ENCODE data around the gene OBSL1. TPM values are rescaled to one million over a fixed set of nuclear protein-coding genes. Genes with fewer than 3 reads are reported as not detected.

OBSL1 gene
- total RNA-seq, 4 donors from 2014 or later, result 33.2 to 75.7 (median 43.7) TPM

- Histone ChIP-seq H3K27me3 (no peaks in the 10 kb centered on the region), H3K4me3 (no peak overlapping the region), H3K4me1 (no peaks in the 10 kb centered on the region), H3K27ac (no peak overlapping the region), H3K9me3 (no peaks in the 10 kb centered on the region), H3K36me3 (peaks cover 69% of the 10 kb centered on the region)
- TF ChIP-seq EP300 (IDR thresholded peaks at IDR 0.05) (no peak), POLR2AphosphoS5 (IDR thresholded peaks at IDR 0.05) (no peak), POLR2A (IDR thresholded peaks at IDR 0.05) (no peak)
- TF ChIP-seq, protein P1, sequence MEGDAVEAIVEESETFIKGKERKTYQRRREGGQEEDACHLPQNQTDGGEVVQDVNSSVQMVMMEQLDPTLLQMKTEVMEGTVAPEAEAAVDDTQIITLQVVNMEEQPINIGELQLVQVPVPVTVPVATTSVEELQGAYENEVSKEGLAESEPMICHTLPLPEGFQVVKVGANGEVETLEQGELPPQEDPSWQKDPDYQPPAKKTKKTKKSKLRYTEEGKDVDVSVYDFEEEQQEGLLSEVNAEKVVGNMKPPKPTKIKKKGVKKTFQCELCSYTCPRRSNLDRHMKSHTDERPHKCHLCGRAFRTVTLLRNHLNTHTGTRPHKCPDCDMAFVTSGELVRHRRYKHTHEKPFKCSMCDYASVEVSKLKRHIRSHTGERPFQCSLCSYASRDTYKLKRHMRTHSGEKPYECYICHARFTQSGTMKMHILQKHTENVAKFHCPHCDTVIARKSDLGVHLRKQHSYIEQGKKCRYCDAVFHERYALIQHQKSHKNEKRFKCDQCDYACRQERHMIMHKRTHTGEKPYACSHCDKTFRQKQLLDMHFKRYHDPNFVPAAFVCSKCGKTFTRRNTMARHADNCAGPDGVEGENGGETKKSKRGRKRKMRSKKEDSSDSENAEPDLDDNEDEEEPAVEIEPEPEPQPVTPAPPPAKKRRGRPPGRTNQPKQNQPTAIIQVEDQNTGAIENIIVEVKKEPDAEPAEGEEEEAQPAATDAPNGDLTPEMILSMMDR (IDR thresholded peaks at IDR 0.05), result no peak
- 55% methylated on average over 5 of the region's 12 CpGs for WGBS
- DNase-seq (ENCODE audit: low spot score in 2 of 2), result no peak
Measured at GRCh38 chr2:219611866-219612576, 40.7 kb upstream of the OBSL1 start.

GRCh38 chr2:219611306-219611705 is 40.0 kb upstream of the OBSL1 start:
- Histone ChIP-seq H3K4me3 (no peak overlapping the region), H3K36me3 (peaks cover 76% of the 10 kb centered on the region), H3K9me3 (no peaks in the 10 kb centered on the region), H3K4me1 (no peaks in the 10 kb centered on the region), H3K27ac (no peak overlapping the region), H3K27me3 (no peaks in the 10 kb centered on the region)
- no peak for DNase-seq (ENCODE audit: low spot score in 2 of 2)
- no peak for TF ChIP-seq POLR2AphosphoS5 (IDR thresholded peaks at IDR 0.05)
- no peak for TF ChIP-seq POLR2A (IDR thresholded peaks at IDR 0.05)
- TF ChIP-seq, protein P1 (IDR thresholded peaks at IDR 0.05), result no peak
- TF ChIP-seq EP300 (IDR thresholded peaks at IDR 0.05), result no peak
- WGBS, result 95% methylated on average over 9 of the region's 9 CpGs

GRCh38 chr2:219609149-219609750 is 37.9 kb upstream of the OBSL1 start:
- Histone ChIP-seq H3K36me3 (peaks cover 76% of the 10 kb centered on the region), H3K4me3 (no peak overlapping the region), H3K4me1 (no peaks in the 10 kb centered on the region), H3K9me3 (no peaks in the 10 kb centered on the region), H3K27me3 (no peaks in the 10 kb centered on the region), H3K27ac (peak overlapping the region; percentile 72)
- no peak for TF ChIP-seq POLR2A (IDR thresholded peaks at IDR 0.05)
- TF ChIP-seq, protein P1 (IDR thresholded peaks at IDR 0.05), result no peak
- TF ChIP-seq EP300 (IDR thresholded peaks at IDR 0.05), result no peak
- TF ChIP-seq POLR2AphosphoS5 (IDR thresholded peaks at IDR 0.05), result no peak
- DNase-seq (ENCODE audit: low spot score in 2 of 2), result no peak
- WGBS, result 77% methylated on average over 11 of the region's 13 CpGs

GRCh38 chr2:219608399-219608964 is 37.1 kb upstream of the OBSL1 start:
- no peak for DNase-seq (ENCODE audit: low spot score in 2 of 2)
- 91% methylated on average over 7 of the region's 15 CpGs for WGBS
- Histone ChIP-seq H3K27me3 (no peaks in the 10 kb centered on the region), H3K4me1 (no peaks in the 10 kb centered on the region), H3K4me3 (no peak overlapping the region), H3K27ac (no peak overlapping the region), H3K36me3 (peaks cover 76% of the 10 kb centered on the region), H3K9me3 (no peaks in the 10 kb centered on the region)
- TF ChIP-seq EP300 (IDR thresholded peaks at IDR 0.05) (no peak), POLR2AphosphoS5 (IDR thresholded peaks at IDR 0.05) (no peak), POLR2A (IDR thresholded peaks at IDR 0.05) (no peak)
- TF ChIP-seq, protein P1 (IDR thresholded peaks at IDR 0.05), result no peak

DNA sequence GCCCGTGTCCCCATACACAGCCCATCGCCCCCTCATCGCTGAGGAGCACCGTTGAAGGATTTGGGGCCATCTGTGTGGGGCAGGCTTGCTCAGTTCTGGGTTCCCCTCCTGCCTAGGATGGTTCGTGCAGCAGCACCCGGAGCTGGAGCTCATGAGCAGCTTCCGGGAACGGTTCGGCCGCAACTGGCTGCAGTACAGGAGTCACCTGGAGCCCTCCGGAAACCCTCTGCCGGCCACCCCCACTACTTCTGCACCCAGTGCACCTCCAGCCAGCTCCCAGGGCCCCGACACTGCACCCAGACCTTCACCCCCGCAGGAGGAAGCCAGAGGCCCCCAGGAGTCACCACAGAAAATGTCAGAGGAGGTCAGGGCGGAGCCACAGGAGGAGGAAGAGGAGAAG is 36.6 kb upstream of the OBSL1 start:
- no peaks in the 10 kb centered on the region for H3K4me1 ChIP-seq
- TF ChIP-seq EP300 (IDR thresholded peaks at IDR 0.05), result no peak
- TF ChIP-seq, protein P1 (IDR thresholded peaks at IDR 0.05), result no peak
- TF ChIP-seq POLR2A (IDR thresholded peaks at IDR 0.05), result no peak
- no peaks in the 10 kb centered on the region for H3K27me3 ChIP-seq
- no peak overlapping the region for H3K27ac ChIP-seq
- WGBS, result 89% methylated on average over 15 of the region's 15 CpGs
- H3K9me3 ChIP-seq, result no peaks in the 10 kb centered on the region
- peaks cover 80% of the 10 kb centered on the region for H3K36me3 ChIP-seq
- DNase-seq (ENCODE audit: low spot score in 2 of 2), result no peak
- no peak overlapping the region for H3K4me3 ChIP-seq

All from suprapubic skin (tissue), 4 donors.